GM12892 (cell line): ENCODE measurements around the gene BGN.

Experiments
- POLR2A ChIP-seq: IDR thresholded peaks from 2 replicates; pipeline ENCODE4 v1.6.1; 2011; ENCODE audit warnings: low read depth, low read length, control low read depth
- POLR2AphosphoS5 ChIP-seq: IDR thresholded peaks from 2 replicates; pipeline ENCODE4 v1.6.1; 2011; ENCODE audit warnings: low read depth, low read length, control low read depth

DNA sequence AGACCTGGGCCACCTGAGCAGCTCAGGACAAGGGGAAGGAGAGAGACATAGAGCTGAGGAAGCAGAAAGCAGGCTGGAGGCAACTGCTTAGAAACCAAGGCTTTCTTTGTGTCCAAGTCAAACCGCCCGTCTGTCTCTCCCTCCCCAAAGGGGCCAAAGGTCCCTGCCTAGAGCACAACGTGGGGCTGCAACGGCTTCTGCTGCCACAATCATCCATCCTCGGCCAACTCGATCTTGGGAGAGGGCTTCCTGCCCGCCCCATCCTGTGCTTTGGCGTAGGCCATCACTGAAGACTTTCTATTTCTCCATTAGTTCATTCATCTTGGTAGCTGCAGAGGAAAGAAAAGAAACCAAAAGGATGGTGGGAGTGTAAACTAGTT, 47.2 kb upstream of the BGN start:
- TF ChIP-seq POLR2A (no peak), POLR2AphosphoS5 (no peak)
